ENCODE data around the gene RBM19.

RBM19 gene

DNA sequence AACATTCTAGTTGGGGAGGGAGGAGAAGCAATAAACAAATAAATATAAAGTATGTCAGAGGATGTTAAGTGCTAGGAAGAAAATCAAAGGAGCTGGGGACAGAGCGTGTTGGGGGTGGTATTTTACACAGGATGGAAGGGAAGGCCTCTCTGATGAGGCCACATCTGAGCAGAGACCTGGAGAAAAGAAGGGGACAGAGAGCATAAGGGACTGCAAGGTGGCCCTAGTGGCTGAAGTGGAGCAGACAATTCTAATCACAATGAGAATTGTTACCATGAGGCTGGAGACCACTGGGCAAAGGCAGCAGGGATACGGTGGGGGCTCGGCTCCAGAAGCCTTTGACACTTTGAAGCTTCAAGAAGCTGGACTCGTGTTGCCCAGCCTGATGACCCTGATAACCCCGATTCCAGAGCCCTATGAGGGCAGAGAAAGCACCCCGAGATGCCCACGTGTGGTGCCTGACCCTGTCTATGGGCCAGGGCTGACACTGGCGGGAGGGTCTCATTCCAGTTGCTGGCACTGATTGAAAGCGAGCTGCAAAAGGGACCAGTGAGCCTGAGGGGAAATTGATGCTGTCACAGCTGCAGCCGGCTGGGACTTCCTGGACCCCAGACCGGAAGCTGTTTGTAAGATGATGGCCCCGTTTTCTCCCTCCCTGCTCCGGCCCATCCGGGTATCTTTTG lies 169.1 kb downstream of the RBM19 start:
- no peak for DNase-seq

DNA sequence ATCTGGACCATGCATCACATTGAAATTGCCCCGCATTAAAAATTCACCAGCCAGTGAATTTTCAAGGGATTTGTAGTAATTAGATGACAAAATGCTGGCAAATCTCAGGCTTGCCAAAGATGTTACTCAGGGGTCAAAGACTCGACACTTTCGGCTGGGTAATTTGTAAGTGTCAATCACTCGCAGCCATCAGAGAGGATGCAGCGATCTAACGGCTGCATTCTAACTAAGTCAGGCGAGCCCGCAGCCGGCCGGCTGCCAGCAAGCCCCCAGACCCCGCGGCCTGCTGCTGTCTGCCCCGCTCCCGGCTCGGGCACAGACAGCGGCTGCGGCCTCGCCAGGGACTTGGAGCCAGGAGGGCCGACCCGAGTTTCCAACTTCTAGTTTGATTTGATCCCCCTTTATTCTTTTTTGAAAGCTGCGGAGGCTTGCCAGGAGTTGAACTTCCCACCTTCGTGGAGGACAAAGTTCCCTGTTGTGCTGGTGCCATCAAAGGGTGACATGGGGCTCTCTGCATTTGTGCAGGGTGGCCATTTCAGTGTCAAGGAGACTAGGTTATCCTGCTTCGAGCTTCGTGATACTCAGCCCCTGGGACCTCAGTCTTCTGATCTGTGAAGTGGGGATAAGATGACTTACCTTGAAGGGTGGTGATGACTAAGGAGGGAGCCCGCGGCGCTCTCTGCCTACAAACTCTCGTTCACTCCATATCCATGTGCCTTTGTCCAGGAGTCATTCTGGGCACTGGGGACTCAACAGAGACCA lies 169.9 kb downstream of the RBM19 start:
- DNase-seq, result no peak

DNA sequence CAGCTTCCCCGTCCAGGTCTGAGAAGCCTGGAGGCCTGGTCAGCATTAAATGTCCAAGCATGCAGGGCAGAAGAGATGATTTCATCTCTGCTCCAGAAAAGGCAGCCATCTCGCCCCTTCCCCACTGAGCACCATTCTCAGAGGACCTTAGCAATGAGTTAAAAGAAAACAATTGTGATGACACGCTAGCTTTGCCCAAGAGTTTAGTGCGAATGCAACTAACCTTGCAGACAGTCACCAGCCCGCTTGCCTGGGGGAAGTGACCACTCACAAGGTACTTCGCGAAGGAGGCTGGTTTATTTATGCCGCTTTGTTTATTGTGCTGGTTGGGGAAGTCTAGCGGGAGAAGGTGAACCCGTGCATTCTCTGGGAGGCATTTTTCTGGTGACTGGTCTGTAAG lies 170.7 kb downstream of the RBM19 start:
- DNase-seq, result no peak

DNA sequence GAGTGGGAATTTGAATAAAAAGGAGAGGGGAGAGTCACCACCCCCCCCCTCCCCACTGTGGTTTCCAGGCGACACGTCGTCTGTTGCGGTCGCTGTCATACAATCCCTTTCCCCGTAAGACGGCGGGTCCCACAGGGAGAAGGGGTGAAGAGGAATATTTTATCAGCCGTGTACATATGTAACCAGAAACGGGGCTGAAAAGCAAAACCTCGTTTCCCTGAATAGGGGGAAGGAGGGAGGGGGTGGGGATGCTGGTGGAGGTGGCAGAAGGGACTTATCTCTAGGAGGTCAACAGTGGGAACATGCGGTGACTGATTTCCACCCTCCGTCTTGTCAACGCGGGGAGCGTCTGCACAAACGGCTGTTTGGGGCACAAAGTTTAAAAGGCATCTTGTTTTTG lies 171.4 kb downstream of the RBM19 start:
- no peak for DNase-seq

DNA sequence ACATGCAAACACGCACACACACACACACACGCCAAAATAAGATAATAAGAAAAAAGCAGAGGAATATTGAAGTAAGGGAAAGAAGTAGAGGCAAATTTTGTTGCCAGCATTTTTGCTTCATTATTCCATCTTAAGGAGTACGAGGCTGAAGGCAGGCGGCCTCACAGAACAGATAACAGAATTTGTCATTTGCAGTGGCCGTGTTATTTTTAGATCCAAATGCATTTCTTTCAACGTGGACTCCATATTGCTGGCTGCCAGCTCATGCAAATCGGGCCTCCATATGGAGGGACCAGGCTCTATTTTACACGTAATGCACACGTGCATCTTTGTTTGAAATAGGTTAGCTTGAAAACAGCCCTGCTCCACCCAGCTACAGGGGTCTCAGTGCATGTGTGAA lies 172.9 kb downstream of the RBM19 start:
- no peak for DNase-seq

DNA sequence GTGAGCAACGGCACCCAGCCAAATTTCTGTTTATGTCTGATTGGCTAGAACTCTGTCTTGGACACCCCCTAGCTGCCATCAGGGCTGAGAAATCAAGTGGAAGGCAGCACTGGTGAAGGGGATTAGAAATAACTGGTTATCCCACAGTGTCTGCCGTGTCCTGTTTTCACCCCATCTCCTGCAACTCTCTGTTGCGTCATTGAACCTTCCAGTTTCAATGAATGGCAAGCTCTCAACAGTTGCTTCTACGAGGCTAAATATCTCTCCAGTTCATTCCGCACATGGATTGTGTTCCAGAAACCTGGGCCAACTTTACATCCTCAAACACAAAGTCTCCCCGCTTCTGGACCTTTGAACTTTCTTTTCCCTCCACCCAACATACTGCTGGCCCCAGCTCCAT lies 173.7 kb downstream of the RBM19 start:
- DNase-seq, result no peak

DNA sequence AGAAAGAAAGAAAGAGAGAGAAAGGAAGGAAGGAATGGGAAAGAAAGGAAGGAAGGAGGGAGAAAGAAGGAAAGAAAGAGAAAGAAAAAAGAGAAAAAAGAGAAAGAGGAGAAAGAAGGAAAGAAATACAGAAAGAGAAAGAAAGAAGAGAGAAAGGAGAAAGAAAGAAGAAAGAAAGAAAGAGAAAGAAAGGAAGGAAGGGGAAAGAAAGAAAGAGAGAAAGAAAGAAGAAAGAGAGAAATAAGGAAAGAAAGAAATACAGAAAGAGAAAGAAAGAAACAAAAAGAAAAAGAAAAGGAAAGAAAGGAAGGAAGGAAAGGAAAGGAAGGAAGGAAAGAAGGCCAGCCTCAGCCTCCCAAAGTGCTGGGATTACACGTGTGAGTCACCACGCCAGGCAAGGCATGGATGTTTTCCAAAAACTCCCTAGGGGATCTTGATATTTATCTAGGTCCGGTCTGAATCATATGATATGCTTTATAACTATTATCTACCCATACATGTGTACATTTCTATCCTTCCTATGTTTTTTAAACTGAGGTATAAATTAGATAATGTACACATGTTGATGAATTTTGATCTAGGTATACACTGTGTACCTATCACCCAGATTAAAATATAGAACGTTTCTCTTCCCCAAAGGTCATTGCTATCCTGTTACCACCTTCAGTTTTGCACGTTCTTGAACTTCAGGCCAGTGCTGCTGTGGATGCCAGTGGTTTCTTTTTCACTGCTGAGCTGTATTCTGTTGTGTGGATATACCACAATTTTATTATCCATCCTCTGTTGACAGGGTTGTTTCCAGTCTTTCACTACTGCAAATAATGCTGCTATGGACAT lies 177.9 kb downstream of the RBM19 start:
- DNase-seq, result no peak

DNA sequence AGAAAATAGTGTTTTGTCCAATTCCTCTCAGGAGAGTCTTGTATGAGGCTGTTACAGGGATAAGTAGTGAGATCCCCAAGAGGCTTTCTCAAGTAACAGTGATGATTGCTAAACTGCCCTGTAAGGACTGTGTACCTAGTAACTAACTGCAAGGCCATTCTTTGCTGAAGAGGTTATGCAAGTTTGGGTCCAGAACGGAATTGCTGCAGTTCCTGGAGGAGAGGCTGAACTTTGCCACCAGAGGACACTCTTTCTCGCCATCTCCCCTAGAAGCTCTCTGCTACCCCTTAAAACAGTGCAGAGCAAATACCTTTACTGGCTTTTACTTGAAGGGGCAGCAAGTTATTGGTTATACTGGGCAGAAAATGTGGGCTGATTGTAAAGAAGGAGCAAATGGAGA lies 180.0 kb downstream of the RBM19 start:
- no peak for DNase-seq

DNA sequence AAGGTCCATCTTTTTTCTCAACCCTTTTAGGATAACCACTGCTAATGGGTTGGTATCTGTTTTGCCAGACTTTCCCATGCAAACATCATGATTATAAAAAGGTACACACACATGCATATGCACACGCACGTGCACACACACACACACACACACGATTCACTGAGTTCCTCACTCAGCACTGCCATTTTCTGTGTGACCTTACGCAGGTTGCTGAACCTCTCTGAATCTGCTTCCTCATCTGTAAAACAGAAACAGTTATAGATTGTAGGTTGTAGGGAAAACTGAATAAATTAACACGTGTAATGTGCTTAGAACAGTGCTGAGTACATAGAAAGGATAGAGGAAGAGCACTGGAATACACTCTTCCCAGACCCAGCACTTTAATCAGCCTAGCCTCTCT lies 182.3 kb downstream of the RBM19 start:
- no peak for DNase-seq

DNA sequence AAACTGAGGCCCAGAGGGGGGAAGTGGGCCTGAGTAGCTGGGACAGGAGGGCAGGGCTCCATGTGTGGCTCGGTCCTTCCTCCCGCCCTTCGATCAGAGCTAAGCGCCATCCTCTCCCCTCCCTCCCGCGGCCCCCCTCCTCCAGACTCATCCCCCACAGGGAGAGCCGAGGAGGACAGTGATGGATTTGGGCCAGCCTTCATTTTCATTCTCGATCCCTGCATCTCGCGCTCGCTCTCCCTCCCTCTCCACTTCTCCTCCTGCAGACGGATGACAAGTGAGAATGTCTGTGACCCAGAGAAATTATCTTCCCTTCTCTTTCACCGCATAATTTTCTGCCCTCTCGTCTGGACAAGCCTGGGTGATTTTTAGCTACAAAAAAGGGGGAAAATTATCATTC lies 183.3 kb downstream of the RBM19 start:
- no peak for DNase-seq

DNA sequence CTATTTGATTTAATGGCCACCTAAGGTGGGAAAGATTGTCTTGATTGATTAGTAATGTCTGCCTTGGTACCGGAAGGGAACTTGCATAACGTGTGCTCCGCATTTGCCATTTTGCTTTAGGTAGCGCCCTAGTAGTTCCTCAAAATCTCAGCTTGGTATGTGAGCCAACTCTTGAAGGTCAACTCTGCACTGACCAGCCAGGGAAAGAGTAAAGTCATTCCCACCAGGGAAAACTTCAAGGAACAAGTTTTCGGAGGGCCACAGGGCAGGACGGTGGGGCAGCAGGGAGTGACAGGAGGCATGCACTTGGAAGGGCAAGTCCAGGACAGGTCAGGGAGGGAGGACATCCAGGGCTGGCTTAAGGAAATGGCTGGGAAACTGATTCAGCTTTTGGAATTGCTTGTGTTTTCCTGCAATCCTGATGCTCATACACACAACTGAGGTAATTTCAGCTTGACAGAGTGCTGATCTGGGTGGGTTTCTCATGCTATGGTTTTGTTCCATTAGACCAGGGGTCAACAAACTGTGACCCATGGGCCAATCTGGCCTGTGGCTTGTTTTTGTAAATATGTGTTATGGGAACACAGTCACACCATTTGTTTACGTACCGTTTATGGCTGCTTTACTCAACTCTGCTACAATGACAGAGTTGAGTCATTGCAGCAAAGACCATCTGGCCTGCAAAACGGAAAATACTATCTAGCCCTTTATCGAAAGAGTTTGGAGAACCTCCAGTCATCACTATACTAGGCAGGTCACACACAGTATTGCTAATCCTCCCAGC lies 184.5 kb downstream of the RBM19 start:
- no peak for DNase-seq

DNA sequence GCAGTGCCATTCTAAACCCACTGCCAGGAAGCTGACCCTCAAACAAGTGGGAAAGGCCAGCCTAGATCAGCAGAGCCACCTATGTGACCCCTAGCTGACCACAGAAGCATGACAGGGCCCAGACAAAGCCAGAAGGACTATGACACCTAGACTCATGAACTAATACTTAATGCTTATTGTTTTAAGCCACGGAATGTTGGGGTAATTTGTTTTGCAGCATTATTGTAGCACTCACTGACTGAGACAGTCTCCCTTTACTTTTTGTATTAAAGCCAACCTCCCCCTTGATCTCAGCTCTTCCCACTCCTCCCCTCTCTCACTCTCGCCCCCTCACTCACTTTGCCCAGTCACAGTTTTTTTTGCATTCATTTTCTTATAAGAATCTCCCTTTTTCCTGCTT lies 186.4 kb downstream of the RBM19 start:
- DNase-seq, result no peak

DNA sequence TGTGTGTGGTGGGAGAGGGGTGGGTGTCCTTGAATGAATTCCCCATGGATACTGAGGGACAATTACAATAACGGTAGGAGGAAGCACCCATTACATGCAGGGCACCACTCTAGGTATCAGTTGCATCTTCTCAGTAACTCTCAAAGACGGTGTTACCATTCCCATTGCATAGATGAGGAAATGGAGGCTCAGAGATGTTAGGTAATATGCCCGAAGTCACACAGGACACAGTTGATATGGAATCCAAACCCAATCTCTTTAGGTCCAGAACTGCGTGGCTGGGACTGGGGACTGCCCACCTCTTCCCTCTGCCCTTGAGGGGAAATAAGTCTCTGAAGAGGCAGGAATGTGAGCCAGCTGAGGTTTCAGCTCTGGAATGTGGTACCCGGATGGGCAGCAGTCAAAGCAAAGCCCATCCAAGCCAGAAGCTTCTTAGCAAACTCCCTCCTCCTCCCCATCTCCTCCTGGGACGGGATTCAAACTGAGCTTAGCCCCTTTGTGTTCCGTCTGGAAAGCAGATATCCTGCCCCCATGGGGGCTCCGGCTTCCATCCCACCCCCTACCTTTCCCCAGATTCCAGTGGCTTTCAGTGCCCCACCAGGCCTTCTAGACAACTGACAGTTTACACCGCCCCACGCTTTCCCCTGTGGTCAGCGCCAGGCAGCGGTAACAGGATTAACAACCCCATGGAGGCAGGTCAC lies 187.5 kb downstream of the RBM19 start:
- no peak for DNase-seq

DNA sequence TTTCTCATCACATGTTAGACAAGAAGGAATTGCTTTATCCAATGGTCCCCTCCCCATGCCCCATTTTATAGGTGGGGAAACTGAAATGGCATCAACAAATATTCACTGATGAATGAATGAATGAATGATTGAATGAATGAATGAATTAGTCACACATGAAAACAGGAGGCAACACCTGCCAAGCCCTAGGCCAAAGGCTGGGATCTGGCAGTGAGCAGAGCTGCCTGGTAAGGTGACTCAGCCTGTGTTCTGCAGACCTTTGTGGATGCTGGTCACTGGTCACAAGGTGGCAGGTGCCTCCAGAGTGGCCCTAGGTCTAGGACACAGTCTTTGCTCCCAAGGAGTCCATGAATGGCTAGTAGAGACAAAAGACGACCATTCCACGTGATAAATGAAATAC lies 188.4 kb downstream of the RBM19 start:
- DNase-seq, result no peak

DNA sequence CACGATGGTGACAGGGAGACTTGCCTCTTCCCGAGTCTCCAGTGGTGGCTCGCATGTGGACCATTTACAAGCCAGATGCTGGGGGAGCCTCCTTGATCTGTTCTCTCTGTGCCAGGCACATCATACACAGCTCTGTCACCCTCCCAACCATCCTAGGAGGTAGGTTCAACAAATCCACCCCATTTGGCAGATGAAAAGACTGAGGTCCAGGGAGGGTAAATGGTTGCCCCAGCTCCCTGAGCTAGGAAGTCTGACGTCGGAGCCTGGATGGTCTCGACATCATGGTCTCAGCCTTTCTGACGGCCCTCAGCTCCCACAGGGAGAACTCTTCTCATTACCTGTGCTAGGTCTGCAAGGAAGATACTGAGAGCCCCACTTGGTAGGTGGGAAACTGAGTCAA lies 189.6 kb downstream of the RBM19 start:
- no peak for DNase-seq

DNA sequence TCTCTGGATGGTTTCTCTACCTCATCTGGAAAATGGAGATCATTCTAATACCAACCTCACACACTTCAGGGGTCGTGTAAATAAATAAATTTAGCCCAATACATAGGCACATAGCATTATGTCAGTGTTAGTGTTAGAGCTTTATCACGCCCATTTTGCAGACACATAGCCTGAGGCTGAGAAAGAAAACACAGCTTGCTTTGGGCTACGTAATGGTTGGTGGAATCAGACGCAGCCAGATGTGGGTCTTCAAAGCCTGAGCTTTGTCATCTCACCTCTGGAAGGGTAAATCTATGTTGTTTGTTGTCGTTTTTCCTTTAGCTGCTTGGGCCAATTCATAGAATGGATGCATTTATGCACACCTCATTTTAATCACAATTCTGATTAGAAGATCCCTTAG lies 191.6 kb downstream of the RBM19 start:
- no peak for DNase-seq

DNA sequence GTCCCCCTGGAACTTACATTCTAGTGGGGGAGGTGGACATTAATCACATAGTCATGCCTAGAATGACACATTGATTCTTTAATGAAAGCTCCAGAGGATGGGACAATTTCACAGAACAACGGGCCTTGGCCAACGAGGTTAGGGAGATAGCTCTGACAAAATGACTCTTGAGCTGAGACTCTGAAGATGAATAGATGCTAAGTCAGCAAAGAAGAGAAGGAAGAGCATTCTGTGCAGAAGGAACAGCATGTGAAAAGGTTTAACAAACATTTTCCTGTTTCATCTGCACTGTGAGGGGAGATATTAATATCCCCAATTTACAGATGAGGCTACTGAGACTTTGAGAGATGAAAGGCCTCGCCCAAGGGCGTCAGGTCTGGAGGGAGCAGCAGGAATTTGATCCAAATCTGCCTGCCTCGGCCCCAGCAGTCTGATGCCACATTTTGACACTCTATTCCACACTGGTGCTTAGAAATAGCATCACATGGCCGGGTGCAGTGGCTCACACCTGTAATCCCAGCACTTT lies 193.6 kb downstream of the RBM19 start:
- no peak for DNase-seq

DNA sequence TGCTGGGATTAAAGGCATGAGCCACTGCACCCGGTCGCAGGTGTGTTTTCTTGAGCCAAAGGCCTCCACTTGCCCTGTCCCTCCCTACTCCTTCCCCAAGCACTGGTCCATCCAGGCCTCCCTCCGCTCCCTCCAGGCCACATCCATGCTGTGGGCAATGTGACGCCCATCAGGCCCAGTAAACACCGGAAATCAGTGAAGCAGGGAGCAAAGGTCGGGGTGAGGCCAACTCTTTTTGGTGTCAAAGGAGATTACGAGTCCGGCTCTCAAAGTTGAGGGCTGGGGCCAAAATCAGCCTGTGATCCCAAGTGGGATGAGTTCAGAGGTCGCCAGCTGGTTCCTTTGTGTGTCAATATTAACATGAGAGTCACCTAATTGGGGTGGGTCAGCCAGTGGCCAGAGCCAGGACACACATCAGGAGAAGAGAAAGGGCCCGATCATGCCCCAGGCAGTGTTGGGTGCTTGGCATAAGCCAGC lies 195.7 kb downstream of the RBM19 start:
- no peak for DNase-seq

DNA sequence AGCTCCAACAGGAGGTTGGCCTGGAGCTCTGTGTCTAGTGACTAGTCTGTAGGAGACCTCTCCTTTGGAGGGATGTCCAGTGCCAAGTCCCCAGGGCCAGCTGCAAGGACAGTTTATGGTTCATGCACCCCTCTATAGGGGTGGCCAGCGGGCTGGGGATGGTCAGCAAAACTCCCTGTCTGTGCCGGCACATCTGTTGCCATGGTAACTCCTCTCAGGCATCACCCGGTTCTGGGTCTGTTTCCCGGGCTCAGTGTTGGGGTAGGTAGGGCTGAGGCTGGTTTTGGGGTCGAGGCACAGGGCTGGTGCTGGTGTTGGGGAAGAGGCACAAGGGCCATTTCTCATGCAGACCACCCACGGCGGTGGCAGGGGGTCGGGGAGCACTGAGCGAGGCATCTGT lies 196.8 kb downstream of the RBM19 start:
- no peak for DNase-seq

DNA sequence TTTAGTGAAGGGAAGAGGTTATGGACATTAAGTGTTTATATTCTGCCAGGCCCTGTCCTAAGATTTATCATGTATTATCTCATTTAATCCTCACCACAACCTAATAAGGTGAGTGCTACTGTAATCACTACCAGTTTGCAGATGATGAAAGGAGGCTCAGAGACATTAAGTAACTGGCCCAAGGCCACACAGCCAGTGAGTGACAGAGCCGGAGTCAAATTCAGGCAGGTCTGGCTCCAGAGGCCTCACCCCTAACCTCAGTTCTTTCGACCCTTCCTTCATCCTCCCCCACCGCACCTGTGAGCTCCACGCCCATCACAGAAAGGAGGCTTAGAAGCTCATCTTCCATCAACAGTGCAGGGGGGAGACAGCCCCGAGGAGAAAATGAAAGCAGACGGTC lies 197.3 kb downstream of the RBM19 start:
- DNase-seq, result no peak

DNA sequence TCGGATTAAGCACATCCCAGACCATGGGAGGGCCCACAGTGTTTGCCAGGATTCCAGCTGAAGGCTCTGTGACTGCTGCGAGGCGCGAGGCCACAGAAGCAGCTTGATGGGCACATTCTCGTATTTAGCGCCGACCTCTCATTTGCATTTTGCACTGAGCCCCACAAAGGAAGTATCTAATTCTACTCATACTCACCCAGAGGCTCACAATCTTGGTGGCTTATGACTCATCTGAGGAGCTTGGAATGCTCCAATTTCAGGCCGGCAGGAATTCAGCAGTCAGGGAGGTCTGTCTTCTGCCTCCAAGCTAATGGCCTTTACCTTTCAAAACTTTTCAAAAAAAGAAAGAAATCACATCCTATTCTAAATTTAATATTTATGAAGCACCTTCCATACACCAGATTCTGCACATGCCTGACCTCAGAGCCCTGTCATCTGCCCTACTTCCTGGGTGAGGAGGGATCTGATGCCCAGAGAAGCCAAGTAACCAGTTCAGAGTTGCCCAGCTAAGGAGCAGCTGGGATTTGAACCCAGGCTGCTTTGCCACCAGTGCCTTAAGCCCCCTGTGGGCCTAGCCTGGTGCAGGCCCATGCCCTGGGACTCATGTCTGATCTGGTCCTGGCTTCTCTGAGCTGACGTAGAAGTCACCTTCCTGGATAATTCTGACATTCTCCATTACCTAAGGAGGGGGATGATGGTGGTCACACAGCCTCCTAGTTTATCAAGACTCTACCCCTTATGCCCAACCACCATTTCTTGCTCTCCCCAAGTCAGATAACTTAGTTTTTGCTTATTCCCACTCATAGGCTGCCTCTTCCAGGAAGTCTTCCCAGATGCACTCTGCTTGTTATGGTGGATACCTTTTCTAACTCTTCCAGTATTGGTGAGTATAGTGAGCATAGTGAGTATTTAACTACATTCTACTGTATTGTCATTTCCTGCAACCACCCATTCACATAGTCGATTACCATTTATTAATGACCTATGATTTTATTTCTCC lies 198.9 kb downstream of the RBM19 start:
- no peak for DNase-seq
